ENCODE data around the gene DCDC2C. TPM values are rescaled to one million over a fixed set of nuclear protein-coding genes. Genes with fewer than 3 reads are reported as not detected.

DCDC2C gene
- total and polyA plus RNA-seq, 2 of the 4 experiments (the other 2 are of a cell fraction): not detected

- DNase-seq (no peak), ATAC-seq (ENCODE audit: low read depth) (no peak)
- no peaks in the 10 kb centered on the region for H4K20me1 ChIP-seq (ENCODE audit: insufficient read depth, low read length)
- H3K27ac ChIP-seq (ENCODE audit: insufficient read depth, low read length): no peak overlapping the region
- no peak overlapping the region for H3K23ac ChIP-seq (ENCODE audit: low read depth, low read length)
- no peak overlapping the region for H3K56ac ChIP-seq (ENCODE audit: extremely low read depth, insufficient read depth, low read length)
- POLR2A ChIA-PET (ENCODE audit: unreplicated experiment): no interaction called here
- no peak overlapping the region for H2AFZ ChIP-seq (replicated peaks; ENCODE audit: low read length, poor library complexity)
- H2BK20ac ChIP-seq (ENCODE audit: low read depth, low read length): no peak overlapping the region
- H3K27me3 ChIP-seq (ENCODE audit: control insufficient read depth, insufficient read depth, low read length): no peaks in the 10 kb centered on the region; the same call in none of the 2 replicates
- H3K4me1 ChIP-seq (ENCODE audit: control insufficient read depth, insufficient read depth, low read length): peaks cover 5% of the 10 kb centered on the region; the same call in 1 of the 2 replicates
- H3K18ac ChIP-seq (ENCODE audit: low read depth, low read length): no peak overlapping the region
- H3K4ac ChIP-seq (ENCODE audit: low read depth, low read length): no peak overlapping the region
- H4K8ac ChIP-seq (ENCODE audit: low read depth in 2 of 2, low read length in 2 of 2): no peak overlapping the region
- H3K9ac ChIP-seq (ENCODE audit: low read depth, low read length): no peak overlapping the region
- no peak overlapping the region for H2BK5ac ChIP-seq (ENCODE audit: low read depth, low read length, poor library complexity, severe bottlenecking)
- H4K91ac ChIP-seq (ENCODE audit: insufficient read depth, low read depth, low read length): no peak overlapping the region
- dilution Hi-C loops (cut with HindIII; ENCODE audit: low sequenced_read_pairs, unreplicated experiment) (no loop called here), intact Hi-C loops (cut with micrococcal nuclease) (no loop called here), in situ Hi-C loops (cut with MboI; ENCODE audit: low sequenced_read_pairs) (no loop called here)
- H2BK15ac ChIP-seq (ENCODE audit: low read depth, low read length): no peak overlapping the region
- H3K79me1 ChIP-seq (ENCODE audit: low read depth in 1 of 2, low read length in 2 of 2): no peaks in the 10 kb centered on the region
- no peak overlapping the region for H2AK5ac ChIP-seq (ENCODE audit: low read depth, low read length)
- no peak overlapping the region for H3K14ac ChIP-seq (replicated peaks; ENCODE audit: low read depth, low read length)
- no peaks in the 10 kb centered on the region for H3K9me1 ChIP-seq (ENCODE audit: insufficient read depth, low read length)
- BruUV-seq (replicated peaks): no TSS peak
- peaks cover 2% of the 10 kb centered on the region; the same call in 1 of the 2 replicates for H3K9me3 ChIP-seq (ENCODE audit: control insufficient read depth, insufficient read depth, low read length)
- TF ChIP-seq CTCF (conservative IDR thresholded peaks at IDR 0.05; ENCODE audit: low read depth, low read length) (no peak), MXI1 (IDR thresholded peaks at IDR 0.05; ENCODE audit: borderline replicate concordance, low read depth, low read length) (no peak), RAD21 (IDR thresholded peaks at IDR 0.05; ENCODE audit: low read length) (no peak)
- H2AK9ac ChIP-seq (replicated peaks; ENCODE audit: low read depth, low read length, poor library complexity): no peak overlapping the region
- H4K5ac ChIP-seq (ENCODE audit: low read depth, low read length): no peak overlapping the region
- H3K4me2 ChIP-seq (ENCODE audit: low read depth, low read length): no peak overlapping the region
- H3K4me3 ChIP-seq (ENCODE audit: insufficient read depth, low read depth, low read length): no peak overlapping the region
- CTCF ChIA-PET: no interaction called here
- H2BK120ac ChIP-seq (ENCODE audit: low read depth, low read length): no peak overlapping the region
- 58% methylated on average over 3 of the region's 10 CpGs; no CpG with 5 or more reads in 1 of the 2 experiments for WGBS, 2 experiments (ENCODE audit: extremely low coverage in 2 of 2, insufficient read length in 1 of 2)
- no peaks in the 10 kb centered on the region for H3K36me3 ChIP-seq (ENCODE audit: control insufficient read depth, insufficient read depth, low read length)
Measured at GRCh38 chr2:3806168-3806567, 102.8 kb downstream of the DCDC2C start.
